HEK293 (cell line): Measurements from ENCODE around the gene CNFN.

ENCODE experiments used
- CTCF ChIA-PET: fragments of 350-600 bp; formaldehyde crosslinking; extraction: SDS; loops from one replicate; lab custom pipeline; 2021; ENCODE audit warnings: antibody characterized with exemption; lab: Yijun Ruan, JAX
- POLR2A ChIA-PET: fragments of 300-600 bp; formaldehyde crosslinking; extraction: SDS; loops from one replicate; lab custom pipeline; 2020; ENCODE audit warnings: antibody characterized with exemption, inconsistent platforms; lab: Yijun Ruan, JAX
- H3K27ac ChIP-seq: fragments of 200-500 bp; sonication (Bioruptor generic); 2 replicates; pipeline ENCODE4 v1.5.1; 2014; ENCODE audit warnings: low read depth, low read length, control low read depth, inconsistent platforms; ENCODE audit errors: extremely low read depth
- H3K36me3 ChIP-seq, 2 experiments: fragments of 200-500 bp in 1 of 2; sonication (Bioruptor generic) in 1 of 2; 1 replicate in 1 of 2; 2 replicates in 1 of 2; pipeline ENCODE4 v1.5.1; 2014 to 2017; ENCODE audit warnings: inconsistent platforms in 2 of 2, low read length in 2 of 2; ENCODE audit not compliant: control insufficient read depth in 2 of 2, insufficient read depth in 1 of 2
- H3K4me1 ChIP-seq: fragments of 200-500 bp; sonication (Bioruptor generic); 2 replicates; pipeline ENCODE4 v1.5.1; 2014; ENCODE audit warnings: mild to moderate bottlenecking, low read length, inconsistent platforms; ENCODE audit not compliant: control insufficient read depth, insufficient read depth
- H3K4me3 ChIP-seq: 2 replicates; pipeline ENCODE4 v1.5.1; 2011; ENCODE audit warnings: low read depth, mild to moderate bottlenecking, control low read depth, low read length, moderate library complexity
- H3K9me3 ChIP-seq: fragments of 200-500 bp; sonication (Bioruptor generic); 2 replicates; pipeline ENCODE4 v1.5.1; 2014; ENCODE audit warnings: low read depth, low read length, inconsistent platforms; ENCODE audit not compliant: control insufficient read depth, insufficient read depth
- GLIS1 ChIP-seq: fragments of 450-650 bp; formaldehyde crosslinking; IDR thresholded peaks from 2 replicates; pipeline ENCODE4 v1.5.1; 2016; ENCODE audit warnings: missing biosample characterization, missing genetic modification characterization
- MEIS1 ChIP-seq: sonication (generic); formaldehyde crosslinking; IDR thresholded peaks from 2 replicates; pipeline ENCODE4 v1.8.1; 2022; ENCODE audit warnings: missing genetic modification reagents, mild to moderate bottlenecking, borderline replicate concordance
- SCRT2 ChIP-seq: fragments of 450-650 bp; formaldehyde crosslinking; IDR thresholded peaks from 2 replicates; pipeline ENCODE4 v1.5.1; 2016; ENCODE audit warnings: missing biosample characterization, missing genetic modification characterization
- ZBTB20 ChIP-seq: fragments of 450-650 bp; formaldehyde crosslinking; IDR thresholded peaks from 2 replicates; pipeline ENCODE4 v1.5.1; 2016; ENCODE audit warnings: missing biosample characterization, missing genetic modification characterization
- ZFP3 ChIP-seq: fragments of 450-650 bp; formaldehyde crosslinking; IDR thresholded peaks from 2 replicates; pipeline ENCODE4 v1.5.1; 2016; ENCODE audit warnings: low read depth, missing biosample characterization, missing genetic modification characterization
- ZIC2 ChIP-seq: fragments of 450-650 bp; formaldehyde crosslinking; IDR thresholded peaks from 2 replicates; pipeline ENCODE4 v1.5.1; 2016; ENCODE audit warnings: missing biosample characterization, missing genetic modification characterization
- ZNF114 ChIP-seq: fragments of 450-650 bp; formaldehyde crosslinking; IDR thresholded peaks from 2 replicates; pipeline ENCODE4 v1.5.0; 2017; ENCODE audit warnings: missing biosample characterization, missing genetic modification characterization
- ZNF157 ChIP-seq: fragments of 450-650 bp; formaldehyde crosslinking; IDR thresholded peaks from 2 replicates; pipeline ENCODE4 v1.5.1; 2016; ENCODE audit warnings: missing biosample characterization, missing genetic modification characterization
- ZNF23 ChIP-seq: fragments of 450-650 bp; formaldehyde crosslinking; IDR thresholded peaks from 2 replicates; pipeline ENCODE4 v1.5.1; 2016; ENCODE audit warnings: missing biosample characterization, missing genetic modification characterization, borderline replicate concordance
- ZNF26 ChIP-seq: fragments of 450-650 bp; formaldehyde crosslinking; IDR thresholded peaks from 2 replicates; pipeline ENCODE4 v1.5.1; 2016; ENCODE audit warnings: missing biosample characterization, missing genetic modification characterization
- ZNF366 ChIP-seq: fragments of 450-650 bp; formaldehyde crosslinking; conservative IDR thresholded peaks from 2 replicates; pipeline ENCODE4 v1.5.1; 2016; ENCODE audit warnings: missing biosample characterization, missing genetic modification characterization
- ZNF394 ChIP-seq: fragments of 450-650 bp; formaldehyde crosslinking; IDR thresholded peaks from 2 replicates; pipeline ENCODE4 v1.5.1; 2016; ENCODE audit warnings: missing biosample characterization, missing genetic modification characterization, mild to moderate bottlenecking, moderate library complexity, borderline replicate concordance
- ZNF624 ChIP-seq: fragments of 450-650 bp; formaldehyde crosslinking; IDR thresholded peaks from 2 replicates; pipeline ENCODE4 v1.5.1; 2017; ENCODE audit warnings: missing biosample characterization, missing genetic modification characterization
- ZNF670 ChIP-seq: fragments of 450-650 bp; formaldehyde crosslinking; IDR thresholded peaks from 2 replicates; pipeline ENCODE4 v1.5.1; 2016; ENCODE audit warnings: missing biosample characterization, missing genetic modification characterization, low read depth
- ZNF768 ChIP-seq: fragments of 450-650 bp; formaldehyde crosslinking; IDR thresholded peaks from 2 replicates; pipeline ENCODE4 v1.5.1; 2018; ENCODE audit warnings: missing biosample characterization, mild to moderate bottlenecking, missing genetic modification characterization
- TF ChIP-seq, protein P1 (sequence below): fragments of 450-650 bp; formaldehyde crosslinking; IDR thresholded peaks from 2 replicates; pipeline ENCODE4 v1.5.1; 2016; ENCODE audit warnings: missing biosample characterization, missing genetic modification characterization
- TF ChIP-seq, protein P2 (sequence below): fragments of 450-650 bp; formaldehyde crosslinking; IDR thresholded peaks from 2 replicates; pipeline ENCODE4 v1.5.1; 2016; ENCODE audit warnings: missing biosample characterization, missing genetic modification characterization
- TF ChIP-seq, protein P3 (sequence below): fragments of 450-650 bp; formaldehyde crosslinking; IDR thresholded peaks from 2 replicates; pipeline ENCODE4 v1.5.1; 2017; ENCODE audit warnings: missing biosample characterization, missing genetic modification characterization
- TF ChIP-seq, protein P4 (sequence below): fragments of 450-650 bp; formaldehyde crosslinking; IDR thresholded peaks from 2 replicates; pipeline ENCODE4 v1.5.1; 2016; ENCODE audit warnings: missing biosample characterization, missing genetic modification characterization, borderline replicate concordance
- TF ChIP-seq, protein P5 (sequence below): fragments of 450-650 bp; formaldehyde crosslinking; IDR thresholded peaks from 2 replicates; pipeline ENCODE4 v1.5.1; 2017; ENCODE audit warnings: missing biosample characterization, missing genetic modification characterization

The CNFN gene

GRCh38 chr19:42362342-42362741 is 27.8 kb downstream of the CNFN start:
- H3K4me1 ChIP-seq = 0 out of 2 replicates have a peak, but pooled peaks cover 3% of the 10 kb centered on the region
- no peaks in the 10 kb centered on the region for H3K9me3 ChIP-seq
- ChIA-PET POLR2A (no interaction called here), CTCF (interaction anchor here (0.7 kb wide), 1 partner anchor 29 kb away, joined by 3 read pairs; no protein-coding TSS in a partner anchor)
- no peak overlapping the region for H3K27ac ChIP-seq
- TF ChIP-seq GLIS1 (no peak), ZIC2 (tag by site-specific recombination) (no peak), ZNF23 (no peak), SCRT2 (tag by site-specific recombination) (no peak), ZNF157 (tag by site-specific recombination) (no peak), ZNF394 (tag by site-specific recombination) (no peak), ZNF768 (tag by site-specific recombination) (no peak), ZNF366 (no peak), ZNF670 (tag by site-specific recombination) (no peak), ZBTB20 (tag by site-specific recombination) (no peak), ZNF114 (tag by site-specific recombination) (no peak), MEIS1 (CRISPR knock-in tag) (no peak), ZFP3 (no peak), ZNF26 (tag by site-specific recombination) (no peak), ZNF624 (tag by site-specific recombination) (no peak)
- TF ChIP-seq, protein P1, sequence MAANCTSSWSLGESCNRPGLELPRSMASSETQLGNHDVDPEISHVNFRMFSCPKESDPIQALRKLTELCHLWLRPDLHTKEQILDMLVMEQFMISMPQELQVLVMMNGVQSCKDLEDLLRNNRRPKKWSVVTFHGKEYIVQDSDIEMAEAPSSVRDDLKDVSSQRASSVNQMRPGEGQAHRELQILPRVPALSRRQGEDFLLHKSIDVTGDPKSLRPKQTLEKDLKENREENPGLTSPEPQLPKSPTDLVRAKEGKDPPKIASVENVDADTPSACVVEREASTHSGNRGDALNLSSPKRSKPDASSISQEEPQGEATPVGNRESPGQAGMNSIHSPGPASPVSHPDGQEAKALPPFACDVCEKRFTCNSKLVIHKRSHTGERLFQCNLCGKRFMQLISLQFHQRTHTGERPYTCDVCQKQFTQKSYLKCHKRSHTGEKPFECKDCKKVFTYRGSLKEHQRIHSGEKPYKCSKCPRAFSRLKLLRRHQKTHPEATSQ = no peak
- TF ChIP-seq, protein P2, sequence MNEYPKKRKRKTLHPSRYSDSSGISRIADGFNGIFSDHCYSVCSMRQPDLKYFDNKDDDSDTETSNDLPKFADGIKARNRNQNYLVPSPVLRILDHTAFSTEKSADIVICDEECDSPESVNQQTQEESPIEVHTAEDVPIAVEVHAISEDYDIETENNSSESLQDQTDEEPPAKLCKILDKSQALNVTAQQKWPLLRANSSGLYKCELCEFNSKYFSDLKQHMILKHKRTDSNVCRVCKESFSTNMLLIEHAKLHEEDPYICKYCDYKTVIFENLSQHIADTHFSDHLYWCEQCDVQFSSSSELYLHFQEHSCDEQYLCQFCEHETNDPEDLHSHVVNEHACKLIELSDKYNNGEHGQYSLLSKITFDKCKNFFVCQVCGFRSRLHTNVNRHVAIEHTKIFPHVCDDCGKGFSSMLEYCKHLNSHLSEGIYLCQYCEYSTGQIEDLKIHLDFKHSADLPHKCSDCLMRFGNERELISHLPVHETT (tag by site-specific recombination) = no peak
- TF ChIP-seq, protein P3, sequence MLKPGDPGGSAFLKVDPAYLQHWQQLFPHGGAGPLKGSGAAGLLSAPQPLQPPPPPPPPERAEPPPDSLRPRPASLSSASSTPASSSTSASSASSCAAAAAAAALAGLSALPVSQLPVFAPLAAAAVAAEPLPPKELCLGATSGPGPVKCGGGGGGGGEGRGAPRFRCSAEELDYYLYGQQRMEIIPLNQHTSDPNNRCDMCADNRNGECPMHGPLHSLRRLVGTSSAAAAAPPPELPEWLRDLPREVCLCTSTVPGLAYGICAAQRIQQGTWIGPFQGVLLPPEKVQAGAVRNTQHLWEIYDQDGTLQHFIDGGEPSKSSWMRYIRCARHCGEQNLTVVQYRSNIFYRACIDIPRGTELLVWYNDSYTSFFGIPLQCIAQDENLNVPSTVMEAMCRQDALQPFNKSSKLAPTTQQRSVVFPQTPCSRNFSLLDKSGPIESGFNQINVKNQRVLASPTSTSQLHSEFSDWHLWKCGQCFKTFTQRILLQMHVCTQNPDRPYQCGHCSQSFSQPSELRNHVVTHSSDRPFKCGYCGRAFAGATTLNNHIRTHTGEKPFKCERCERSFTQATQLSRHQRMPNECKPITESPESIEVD = no peak
- TF ChIP-seq, protein P4, sequence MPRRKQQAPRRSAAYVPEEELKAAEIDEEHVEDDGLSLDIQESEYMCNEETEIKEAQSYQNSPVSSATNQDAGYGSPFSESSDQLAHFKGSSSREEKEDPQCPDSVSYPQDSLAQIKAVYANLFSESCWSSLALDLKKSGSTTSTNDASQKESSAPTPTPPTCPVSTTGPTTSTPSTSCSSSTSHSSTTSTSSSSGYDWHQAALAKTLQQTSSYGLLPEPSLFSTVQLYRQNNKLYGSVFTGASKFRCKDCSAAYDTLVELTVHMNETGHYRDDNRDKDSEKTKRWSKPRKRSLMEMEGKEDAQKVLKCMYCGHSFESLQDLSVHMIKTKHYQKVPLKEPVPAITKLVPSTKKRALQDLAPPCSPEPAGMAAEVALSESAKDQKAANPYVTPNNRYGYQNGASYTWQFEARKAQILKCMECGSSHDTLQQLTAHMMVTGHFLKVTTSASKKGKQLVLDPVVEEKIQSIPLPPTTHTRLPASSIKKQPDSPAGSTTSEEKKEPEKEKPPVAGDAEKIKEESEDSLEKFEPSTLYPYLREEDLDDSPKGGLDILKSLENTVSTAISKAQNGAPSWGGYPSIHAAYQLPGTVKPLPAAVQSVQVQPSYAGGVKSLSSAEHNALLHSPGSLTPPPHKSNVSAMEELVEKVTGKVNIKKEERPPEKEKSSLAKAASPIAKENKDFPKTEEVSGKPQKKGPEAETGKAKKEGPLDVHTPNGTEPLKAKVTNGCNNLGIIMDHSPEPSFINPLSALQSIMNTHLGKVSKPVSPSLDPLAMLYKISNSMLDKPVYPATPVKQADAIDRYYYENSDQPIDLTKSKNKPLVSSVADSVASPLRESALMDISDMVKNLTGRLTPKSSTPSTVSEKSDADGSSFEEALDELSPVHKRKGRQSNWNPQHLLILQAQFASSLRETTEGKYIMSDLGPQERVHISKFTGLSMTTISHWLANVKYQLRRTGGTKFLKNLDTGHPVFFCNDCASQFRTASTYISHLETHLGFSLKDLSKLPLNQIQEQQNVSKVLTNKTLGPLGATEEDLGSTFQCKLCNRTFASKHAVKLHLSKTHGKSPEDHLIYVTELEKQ (tag by site-specific recombination) = no peak
- TF ChIP-seq, protein P5, sequence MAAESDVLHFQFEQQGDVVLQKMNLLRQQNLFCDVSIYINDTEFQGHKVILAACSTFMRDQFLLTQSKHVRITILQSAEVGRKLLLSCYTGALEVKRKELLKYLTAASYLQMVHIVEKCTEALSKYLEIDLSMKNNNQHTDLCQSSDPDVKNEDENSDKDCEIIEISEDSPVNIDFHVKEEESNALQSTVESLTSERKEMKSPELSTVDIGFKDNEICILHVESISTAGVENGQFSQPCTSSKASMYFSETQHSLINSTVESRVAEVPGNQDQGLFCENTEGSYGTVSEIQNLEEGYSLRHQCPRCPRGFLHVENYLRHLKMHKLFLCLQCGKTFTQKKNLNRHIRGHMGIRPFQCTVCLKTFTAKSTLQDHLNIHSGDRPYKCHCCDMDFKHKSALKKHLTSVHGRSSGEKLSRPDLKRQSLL (tag by site-specific recombination) = no peak
- H3K4me3 ChIP-seq = no peak overlapping the region
- peaks cover 45 to 68% of the 10 kb centered on the region in 2 experiments for H3K36me3 ChIP-seq
